Small intestine (tissue), 7 donors: ENCODE data around the gene AATF. TPM values are rescaled to one million over a fixed set of nuclear protein-coding genes. Genes with fewer than 3 reads are reported as not detected.

Experiments used
- DNase-seq, 2 donors: peaks; one replicate each; pipeline versions ENCODE4 v3.0.0 to v3.0.0-alpha.2; 2013
- FAIRE-seq: peaks from 2 replicates; lab custom pipeline; 2012; peaks lifted over from hg19 to GRCh38; lab: Jason Lieb, UNC
- H3K27ac ChIP-seq, 3 donors: one replicate each; pipeline ENCODE4 v1.5.1; 2013; ENCODE audit warnings: low read length in 2 of 3, mild to moderate bottlenecking in 2 of 3, control low read depth in 1 of 3, inconsistent platforms in 1 of 3, low read depth in 1 of 3, moderate library complexity in 1 of 3
- H3K27me3 ChIP-seq, 3 donors: one replicate each; pipeline ENCODE4 v1.6.1; 2013; ENCODE audit warnings: low read length in 3 of 3, inconsistent platforms in 1 of 3; ENCODE audit not compliant: control insufficient read depth in 3 of 3, insufficient read depth in 3 of 3
- H3K36me3 ChIP-seq, 3 donors: one replicate each; pipeline ENCODE4 v1.6.1; 2013; ENCODE audit warnings: low read length in 3 of 3, inconsistent platforms in 1 of 3, low read depth in 1 of 3, mild to moderate bottlenecking in 1 of 3, moderate library complexity in 1 of 3; ENCODE audit not compliant: control insufficient read depth in 3 of 3, insufficient read depth in 2 of 3
- H3K4me1 ChIP-seq, 3 donors: one replicate each; pipeline ENCODE4 v1.6.1; 2013; ENCODE audit warnings: low read length in 2 of 3, inconsistent platforms in 1 of 3, low read depth in 1 of 3, mild to moderate bottlenecking in 1 of 3, moderate library complexity in 1 of 3; ENCODE audit not compliant: control insufficient read depth in 3 of 3, insufficient read depth in 2 of 3
- H3K4me3 ChIP-seq, 3 donors: one replicate each; pipeline ENCODE4 v1.5.1; 2013; ENCODE audit warnings: low read length in 3 of 3, control low read depth in 1 of 3, inconsistent platforms in 1 of 3, low read depth in 1 of 3, mild to moderate bottlenecking in 1 of 3, moderate library complexity in 1 of 3
- H3K9me3 ChIP-seq, 2 donors: one replicate each; pipeline ENCODE4 v1.6.1; 2013; ENCODE audit warnings: low read depth in 1 of 2, low read length in 1 of 2; ENCODE audit not compliant: control insufficient read depth in 2 of 2, insufficient read depth in 1 of 2
- WGBS, 3 donors: extraction: QIAGEN DNeasy Blood & Tissue Kit; methylation state at CpG; one replicate each; pipeline ENCODE4 v1.1.7; 2013; 5-methylcytosine and 5-hydroxymethylcytosine counted together
- polyA plus RNA-seq, 4 donors: library from polyadenylated mRNA; stranded (reverse) in 3 of 4; unstranded in 1 of 4; fragments of 200-250 nt in 3 of 4; fragments of 120-200 nt in 1 of 4; gene quantifications; one replicate each; pipeline versions ENCODE4 v1.2.1 to v1.2.3, GENCODE V29; 2013
- donor health status: healthy with polysubstance abuse.
- donor health status: control.
- donor health status: control.
- donor health status: Bipolar disorder and iron deficiency.
- donor health status: healthy.

The AATF gene
- polyA plus RNA-seq, 4 donors, result 33.2 to 50.5 (median 36.0) TPM

GRCh38 chr17:36941265-36942010 is 7.3 kb upstream of the AATF start:
- Histone ChIP-seq H3K9me3 (peaks cover 0 to 11% of the 10 kb centered on the region in 2 donors), H3K4me3 (no peak overlapping the region), H3K27me3 (peaks cover 19 to 93% (median 73%) of the 10 kb centered on the region in 3 donors), H3K27ac (no peak overlapping the region), H3K4me1 (peaks cover 3 to 8% (median 7%) of the 10 kb centered on the region in 3 donors), H3K36me3 (no peaks in the 10 kb centered on the region)
- WGBS, 3 donors, result 18 to 26% (median 25%) methylated on average over 17 of the region's 17 CpGs
- no peak for FAIRE-seq
- DNase-seq, result no peak

- FAIRE-seq (no peak), DNase-seq (peak in 1 of 2 donors; percentile 36)
- Histone ChIP-seq H3K4me1 (peaks cover 3 to 7% (median 6%) of the 10 kb centered on the region in 3 donors), H3K27ac (no peak overlapping the region), H3K27me3 (peaks cover 19 to 93% (median 76%) of the 10 kb centered on the region in 3 donors), H3K4me3 (no peak overlapping the region), H3K9me3 (peaks cover 0 to 11% of the 10 kb centered on the region in 2 donors), H3K36me3 (no peaks in the 10 kb centered on the region)
- 4 to 15% (median 14%) methylated on average over 37 to 57 of the region's 57 CpGs for WGBS, 3 donors
Measured at GRCh38 chr17:36942019-36942599, 6.6 kb upstream of the AATF start.

- Histone ChIP-seq H3K4me1 (peaks cover 0 to 6% (median 2%) of the 10 kb centered on the region in 3 donors), H3K36me3 (no peaks in the 10 kb centered on the region), H3K4me3 (no peak overlapping the region), H3K9me3 (peaks cover 0 to 11% of the 10 kb centered on the region in 2 donors), H3K27me3 (peaks cover 19 to 93% (median 75%) of the 10 kb centered on the region in 3 donors), H3K27ac (no peak overlapping the region)
- no peak for FAIRE-seq
- no peak for DNase-seq
- WGBS, 3 donors, result 5 to 17% (median 11%) methylated on average over 34 to 59 of the region's 59 CpGs
Measured at GRCh38 chr17:36942631-36943125, 6.1 kb upstream of the AATF start.

- no peak for DNase-seq
- Histone ChIP-seq H3K4me3 (no peak overlapping the region), H3K27ac (no peak overlapping the region), H3K36me3 (no peaks in the 10 kb centered on the region), H3K4me1 (peaks cover 0 to 7% (median 2%) of the 10 kb centered on the region in 3 donors), H3K9me3 (peaks cover 0 to 9% of the 10 kb centered on the region in 2 donors), H3K27me3 (peaks cover 16 to 92% (median 68%) of the 10 kb centered on the region in 3 donors)
- 12 to 15% (median 14%) methylated on average over 44 of the region's 44 CpGs for WGBS, 3 donors
- no peak for FAIRE-seq
Measured at GRCh38 chr17:36943250-36944191, 5.2 kb upstream of the AATF start.

- no peak for FAIRE-seq
- H3K27me3 ChIP-seq, result peaks cover 16 to 82% (median 58%) of the 10 kb centered on the region in 3 donors
Measured at GRCh38 chr17:36944553-36944952, 4.2 kb upstream of the AATF start.

GRCh38 chr17:36945140-36945539 is 3.6 kb upstream of the AATF start:
- Histone ChIP-seq H3K4me1 (peaks cover 2 to 13% (median 4%) of the 10 kb centered on the region in 3 donors), H3K27me3 (peaks cover 16 to 76% (median 53%) of the 10 kb centered on the region in 3 donors), H3K4me3 (no peak overlapping the region), H3K36me3 (no peaks in the 10 kb centered on the region), H3K27ac (no peak overlapping the region), H3K9me3 (peaks cover 0 to 7% of the 10 kb centered on the region in 2 donors)
- FAIRE-seq, result no peak
- no peak for DNase-seq
- WGBS, 3 donors, result 24 to 37% (median 27%) methylated on average over 1 of the region's 1 CpG

More at GRCh38 chr17:36944553-36944952, 4.2 kb upstream of the AATF start:
- Histone ChIP-seq H3K9me3 (peaks cover 0 to 7% of the 10 kb centered on the region in 2 donors), H3K27ac (no peak overlapping the region), H3K4me3 (no peak overlapping the region), H3K4me1 (peaks cover 0 to 8% (median 2%) of the 10 kb centered on the region in 3 donors), H3K36me3 (no peaks in the 10 kb centered on the region)
- WGBS, 3 donors, result 3 to 4% (median 3%) methylated on average over 1 of the region's 1 CpG
- DNase-seq, result no peak

GRCh38 chr17:36945959-36946725 is 2.6 kb upstream of the AATF start:
- Histone ChIP-seq H3K27me3 (peaks cover 13 to 66% (median 44%) of the 10 kb centered on the region in 3 donors), H3K27ac (no peak overlapping the region), H3K4me1 (peaks cover 7 to 14% (median 12%) of the 10 kb centered on the region in 3 donors), H3K9me3 (peaks cover 0 to 2% of the 10 kb centered on the region in 2 donors), H3K36me3 (peaks cover 0 to 2% (median 0%) of the 10 kb centered on the region in 3 donors), H3K4me3 (no peak overlapping the region)
- DNase-seq (peak in 1 of 2 donors; percentile 4), FAIRE-seq (no peak)
- WGBS, 3 donors, result 10 to 17% (median 13%) methylated on average over 30 of the region's 30 CpGs
